ENCODE data around the gene RASSF8. TPM values are rescaled to one million over a fixed set of nuclear protein-coding genes. Genes with fewer than 3 reads are reported as not detected.

RASSF8 gene
- total RNA-seq, 4 donors from 2014 or later, result 3.6 to 15.1 (median 8.8) TPM

DNA sequence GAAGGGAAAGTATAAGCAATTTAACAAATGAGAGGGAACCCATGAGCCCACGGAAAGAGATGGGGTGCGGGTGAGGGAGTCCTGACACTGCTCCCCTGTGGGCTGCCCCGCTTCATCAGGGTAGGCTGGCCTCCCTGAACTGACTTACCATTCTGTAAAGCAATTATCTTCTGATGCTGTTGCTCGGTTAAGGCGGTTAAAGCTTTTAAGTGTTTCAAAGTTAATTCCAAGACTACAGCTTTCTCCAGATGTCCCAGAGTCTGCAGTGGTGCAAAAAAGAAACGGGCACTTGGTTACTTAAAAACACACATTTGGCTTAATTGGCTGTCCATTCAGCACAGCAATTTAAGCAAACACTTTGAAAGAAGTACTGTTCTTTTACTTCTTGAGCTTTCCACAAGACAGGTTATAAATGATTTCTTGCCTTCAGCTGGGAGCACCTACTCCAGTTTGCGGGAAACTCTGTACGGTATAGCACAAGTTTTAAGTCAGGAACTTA is 165.0 kb downstream of the RASSF8 start:
- peaks cover 24 to 63% (median 45%) of the 10 kb centered on the region in 3 donors for H3K4me1 ChIP-seq
- DNase-seq, result no peak
- peak overlapping the region; percentile 45 to 83 (median 64) for H3K4me3 ChIP-seq
- WGBS, 2 donors, result 12 to 19% methylated on average over 8 of the region's 8 CpGs
- peak in 1 of 4 donors; percentile 17 for TF ChIP-seq POLR2A (IDR thresholded peaks at IDR 0.05)
- TF ChIP-seq, protein P1, sequence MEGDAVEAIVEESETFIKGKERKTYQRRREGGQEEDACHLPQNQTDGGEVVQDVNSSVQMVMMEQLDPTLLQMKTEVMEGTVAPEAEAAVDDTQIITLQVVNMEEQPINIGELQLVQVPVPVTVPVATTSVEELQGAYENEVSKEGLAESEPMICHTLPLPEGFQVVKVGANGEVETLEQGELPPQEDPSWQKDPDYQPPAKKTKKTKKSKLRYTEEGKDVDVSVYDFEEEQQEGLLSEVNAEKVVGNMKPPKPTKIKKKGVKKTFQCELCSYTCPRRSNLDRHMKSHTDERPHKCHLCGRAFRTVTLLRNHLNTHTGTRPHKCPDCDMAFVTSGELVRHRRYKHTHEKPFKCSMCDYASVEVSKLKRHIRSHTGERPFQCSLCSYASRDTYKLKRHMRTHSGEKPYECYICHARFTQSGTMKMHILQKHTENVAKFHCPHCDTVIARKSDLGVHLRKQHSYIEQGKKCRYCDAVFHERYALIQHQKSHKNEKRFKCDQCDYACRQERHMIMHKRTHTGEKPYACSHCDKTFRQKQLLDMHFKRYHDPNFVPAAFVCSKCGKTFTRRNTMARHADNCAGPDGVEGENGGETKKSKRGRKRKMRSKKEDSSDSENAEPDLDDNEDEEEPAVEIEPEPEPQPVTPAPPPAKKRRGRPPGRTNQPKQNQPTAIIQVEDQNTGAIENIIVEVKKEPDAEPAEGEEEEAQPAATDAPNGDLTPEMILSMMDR (IDR thresholded peaks at IDR 0.05), result no peak
- H3K36me3 ChIP-seq, result no peaks in the 10 kb centered on the region
- H3K27ac ChIP-seq, result peak overlapping the region; percentile 78 to 96 (median 93)
- no peaks in the 10 kb centered on the region for H3K9me3 ChIP-seq
- peaks cover 0 to 73% (median 3%) of the 10 kb centered on the region in 4 donors for H3K27me3 ChIP-seq
- intact Hi-C loops (cut with DNase I), result no loop called here

DNA sequence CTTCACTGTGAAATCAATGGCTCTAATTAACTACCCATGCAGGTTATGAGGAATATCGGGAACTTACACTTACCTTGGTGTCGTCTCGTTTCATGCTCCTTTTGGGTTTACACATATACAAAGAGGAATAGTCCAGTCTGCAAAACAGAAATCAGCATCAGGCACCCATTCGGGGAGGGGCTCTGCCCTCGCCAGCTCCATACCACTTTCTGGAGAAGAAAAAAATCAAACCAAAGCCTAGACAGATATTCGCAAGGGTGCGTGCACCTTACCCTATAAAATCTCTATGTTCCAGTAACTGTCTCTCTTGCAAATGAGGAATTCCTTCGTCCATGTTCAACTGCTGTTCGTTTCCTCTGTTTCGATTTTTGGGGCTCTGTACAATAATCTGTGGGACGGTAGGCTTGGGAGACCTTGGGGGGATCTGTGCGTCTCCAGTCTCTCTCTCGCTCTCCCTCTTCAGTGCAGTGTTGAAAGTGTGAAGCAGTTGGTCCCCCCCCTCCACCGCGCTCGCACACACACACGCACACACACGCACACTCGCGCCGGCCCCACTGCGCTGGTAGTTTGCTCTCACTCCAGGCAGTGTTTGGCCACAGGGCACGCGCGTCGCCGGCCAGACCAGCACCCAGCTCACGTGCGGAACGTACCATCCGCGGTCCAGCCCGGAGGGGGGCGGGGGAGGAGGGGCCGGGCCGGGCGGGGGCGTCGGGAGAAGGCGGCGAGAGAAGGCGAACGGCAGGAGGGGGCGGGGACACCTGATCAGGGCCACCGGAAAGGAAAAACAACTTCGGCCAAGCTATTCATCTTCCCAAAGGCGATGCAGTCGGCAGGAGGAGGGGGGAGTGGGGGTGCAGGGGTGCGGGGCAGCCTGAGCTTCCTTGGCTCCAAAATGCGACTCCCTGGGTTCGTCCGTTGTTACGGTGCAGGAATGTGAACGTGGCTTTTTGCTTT is 166.2 kb downstream of the RASSF8 start, which contains the start of gene BHLHE41:
Gene BHLHE41 (minus strand): TSS at position 592 of the 954 bp plus-strand sequence. CDS start 258 bp downstream, at position 334.
- Histone ChIP-seq H3K36me3 (no peaks in the 10 kb centered on the region), H3K9me3 (no peaks in the 10 kb centered on the region), H3K4me1 (peaks cover 19 to 63% (median 45%) of the 10 kb centered on the region in 3 donors), H3K27me3 (peaks cover 0 to 79% (median 3%) of the 10 kb centered on the region in 4 donors), H3K4me3 (peak within 1 kb of the TSS; percentile 39 to 83 (median 64)), H3K27ac (peak within 1 kb of the TSS; percentile 77 to 96 (median 93))
- TF ChIP-seq POLR2A (IDR thresholded peaks at IDR 0.05), result peak in 2 of 4 donors; percentile 59 to 72
- TF ChIP-seq, protein P1 (IDR thresholded peaks at IDR 0.05), result no peak
- peak; percentile 21 for DNase-seq
- intact Hi-C loops (cut with DNase I), result no loop called here
- 1 to 2% methylated on average over 23 to 27 of the region's 54 CpGs for WGBS, 2 donors

- Histone ChIP-seq H3K4me1 (peaks cover 19 to 60% (median 45%) of the 10 kb centered on the region in 3 donors), H3K27me3 (peaks cover 0 to 85% (median 3%) of the 10 kb centered on the region in 4 donors)
- 0 to 1% methylated on average over 15 to 16 of the region's 66 CpGs for WGBS, 2 donors
Observed at GRCh38 chr12:26125400-26126339, 167.2 kb downstream of the RASSF8 start.

More at GRCh38 chr12:26125400-26126339, 167.2 kb downstream of the RASSF8 start:
- TF ChIP-seq POLR2A (IDR thresholded peaks at IDR 0.05), result peak in 2 of 4 donors; percentile 70 to 72
- TF ChIP-seq, protein P1 (IDR thresholded peaks at IDR 0.05), result peak in 1 of 6 experiments; percentile 10
- Histone ChIP-seq H3K4me3 (peak overlapping the region; percentile 39 to 83 (median 64)), H3K9me3 (no peaks in the 10 kb centered on the region), H3K27ac (peak overlapping the region; percentile 77 to 96 (median 93)), H3K36me3 (no peaks in the 10 kb centered on the region)
- DNase-seq, result peak; percentile 16
- intact Hi-C loops (cut with DNase I), result no loop called here

Data from esophagus squamous epithelium (tissue), 5 donors.